H9 (cell line): ENCODE results near the gene DNAAF5. TPM values are rescaled to one million over a fixed set of nuclear protein-coding genes. Genes with fewer than 3 reads are reported as not detected.

Experiments used
- DNase-seq: peaks from one replicate; pipeline ENCODE4 v3.0.0-alpha.2; 2017
- H2AFZ ChIP-seq: one replicate; pipeline ENCODE4 v1.6.1; 2013; ENCODE audit warnings: mild to moderate bottlenecking, low read length, control low read depth, moderate library complexity
- H2AK5ac ChIP-seq: 2 replicates; pipeline ENCODE4 v1.6.1; 2013; ENCODE audit warnings: low read length, control low read depth, mixed read lengths; ENCODE audit not compliant: insufficient read length
- H2BK120ac ChIP-seq: one replicate; pipeline ENCODE4 v1.6.1; 2013; ENCODE audit warnings: low read depth, mild to moderate bottlenecking, low read length, control low read depth, inconsistent platforms; ENCODE audit not compliant: poor library complexity, severe bottlenecking
- H2BK12ac ChIP-seq: 2 replicates; pipeline ENCODE4 v1.6.1; 2013; ENCODE audit warnings: low read length, control low read depth, mixed read lengths, low read depth; ENCODE audit not compliant: insufficient read length
- H2BK15ac ChIP-seq: 2 replicates; pipeline ENCODE4 v1.6.1; 2013; ENCODE audit warnings: low read depth, low read length, control low read depth
- H2BK20ac ChIP-seq: one replicate; pipeline ENCODE4 v1.6.1; 2013; ENCODE audit warnings: low read depth, mild to moderate bottlenecking, low read length, control low read depth, inconsistent platforms; ENCODE audit not compliant: poor library complexity, severe bottlenecking
- H2BK5ac ChIP-seq: 2 replicates; pipeline ENCODE4 v1.6.1; 2013; ENCODE audit warnings: low read length, control low read depth, mixed read lengths; ENCODE audit not compliant: insufficient read length
- H3K14ac ChIP-seq: 2 replicates; pipeline ENCODE4 v1.6.1; 2013; ENCODE audit warnings: low read length, control low read depth; ENCODE audit not compliant: insufficient read depth
- H3K18ac ChIP-seq: 2 replicates; pipeline ENCODE4 v1.6.1; 2013; ENCODE audit warnings: low read depth, mild to moderate bottlenecking, mixed read lengths, low read length, control low read depth; ENCODE audit not compliant: insufficient read length
- H3K23ac ChIP-seq: 2 replicates; pipeline ENCODE4 v1.6.1; 2013; ENCODE audit warnings: low read length, control low read depth, mixed read lengths, low read depth; ENCODE audit not compliant: insufficient read length
- H3K23me2 ChIP-seq: 2 replicates; pipeline ENCODE4 v1.6.1; 2013; ENCODE audit warnings: low read depth, mild to moderate bottlenecking, mixed read lengths, low read length, control low read depth; ENCODE audit not compliant: insufficient read length, poor library complexity, severe bottlenecking
- H3K27ac ChIP-seq: 2 replicates; pipeline ENCODE4 v1.5.1; 2013; ENCODE audit warnings: low read length, control low read depth, mixed read lengths, low read depth; ENCODE audit not compliant: insufficient read length
- H3K27me3 ChIP-seq: 2 replicates; pipeline ENCODE4 v1.6.1; 2013; ENCODE audit warnings: low read length, control low read depth, inconsistent platforms; ENCODE audit not compliant: insufficient read depth
- H3K4ac ChIP-seq: 2 replicates; pipeline ENCODE4 v1.6.1; 2013; ENCODE audit warnings: low read depth, mild to moderate bottlenecking, control low read depth, inconsistent platforms, low read length, moderate library complexity
- H3K4me1 ChIP-seq: 2 replicates; pipeline ENCODE4 v1.6.1; 2013; ENCODE audit warnings: low read length, control low read depth, inconsistent platforms; ENCODE audit not compliant: insufficient read depth
- H3K4me2 ChIP-seq: 2 replicates; pipeline ENCODE4 v1.6.1; 2013; ENCODE audit warnings: low read length, control low read depth, mixed read lengths; ENCODE audit not compliant: insufficient read length, insufficient read depth
- H3K56ac ChIP-seq: 2 replicates; pipeline ENCODE4 v1.6.1; 2013; ENCODE audit warnings: low read depth, mild to moderate bottlenecking, mixed read lengths, low read length, control low read depth; ENCODE audit not compliant: insufficient read length
- H3K79me1 ChIP-seq: 2 replicates; pipeline ENCODE4 v1.6.1; 2013; ENCODE audit warnings: low read depth, mild to moderate bottlenecking, moderate library complexity, low read length, control low read depth, inconsistent platforms; ENCODE audit not compliant: insufficient read depth, poor library complexity, severe bottlenecking
- H3K79me2 ChIP-seq: 2 replicates; pipeline ENCODE4 v1.6.1; 2013; ENCODE audit warnings: low read length, control low read depth, inconsistent platforms; ENCODE audit not compliant: insufficient read depth
- H3K9ac ChIP-seq: 2 replicates; pipeline ENCODE4 v1.6.1; 2013; ENCODE audit warnings: low read length, control low read depth, mixed read lengths; ENCODE audit not compliant: insufficient read length; ENCODE audit errors: extremely low read depth
- H3K9me3 ChIP-seq: one replicate; pipeline ENCODE4 v1.6.1; 2013; ENCODE audit warnings: low read depth, low read length, inconsistent platforms; ENCODE audit not compliant: control insufficient read depth
- H3T11ph ChIP-seq: one replicate; pipeline ENCODE4 v1.6.1; 2013; ENCODE audit warnings: mild to moderate bottlenecking, low read length, control low read depth, inconsistent platforms
- H4K20me1 ChIP-seq: one replicate; pipeline ENCODE4 v1.6.1; 2013; ENCODE audit not compliant: control insufficient read depth, insufficient read length, insufficient read depth
- H4K5ac ChIP-seq: 2 replicates; pipeline ENCODE4 v1.6.1; 2013; ENCODE audit warnings: low read depth, mild to moderate bottlenecking, mixed read lengths, low read length, control low read depth; ENCODE audit not compliant: insufficient read length
- H4K8ac ChIP-seq: replicated peaks from 2 replicates; pipeline ENCODE4 v1.6.1; 2013; ENCODE audit warnings: low read length, control low read depth, mixed read lengths, low read depth; ENCODE audit not compliant: insufficient read length
- H4K91ac ChIP-seq: 2 replicates; pipeline ENCODE4 v1.6.1; 2013; ENCODE audit warnings: low read depth, mild to moderate bottlenecking, moderate library complexity, mixed read lengths, low read length, control low read depth; ENCODE audit not compliant: insufficient read length
- H3K27ac Mint-ChIP-seq, 3 experiments: 2 replicates in 2 of 3; 3 replicates in 1 of 3; pipeline ENCODE4 v1.8.0; 2020 to 2021; ENCODE audit warnings: mixed read lengths in 3 of 3, mild to moderate bottlenecking in 1 of 3, moderate library complexity in 1 of 3
- H3K27me3 Mint-ChIP-seq: 2 replicates; pipeline ENCODE4 v1.8.0; 2021; ENCODE audit warnings: low read depth, mild to moderate bottlenecking, moderate library complexity, mixed read lengths
- H3K36me3 Mint-ChIP-seq, 3 experiments: 2 replicates in 2 of 3; 3 replicates in 1 of 3; pipeline ENCODE4 v1.8.0; 2020 to 2021; ENCODE audit warnings: low read depth in 3 of 3, mixed read lengths in 3 of 3; ENCODE audit not compliant: insufficient read depth in 1 of 3
- H3K4me1 Mint-ChIP-seq, 2 experiments: 2 replicates each; pipeline ENCODE4 v1.8.0; 2020; ENCODE audit warnings: mixed read lengths in 2 of 2
- H3K4me3 Mint-ChIP-seq, 2 experiments: 2 replicates in 1 of 2; 3 replicates in 1 of 2; pipeline ENCODE4 v1.8.0; 2020 to 2021; ENCODE audit warnings: mild to moderate bottlenecking in 2 of 2, mixed read lengths in 2 of 2, moderate library complexity in 1 of 2
- H3K9me3 Mint-ChIP-seq, 2 experiments: 2 replicates in 1 of 2; 3 replicates in 1 of 2; pipeline ENCODE4 v1.8.0; 2020; ENCODE audit warnings: mild to moderate bottlenecking in 2 of 2, mixed read lengths in 2 of 2, moderate library complexity in 1 of 2
- CTCF ChIP-seq: fragments of 200-600 bp; sonication (generic); conservative IDR thresholded peaks from 3 replicates; pipeline ENCODE4 v1.8.0; 2021; ENCODE audit warnings: antibody characterized with exemption, mild to moderate bottlenecking
- WGBS: extraction: QIAGEN DNeasy Blood & Tissue Kit; methylation state at CpG from one replicate; pipeline ENCODE4 v1.1.7; 2013; ENCODE audit warnings: missing lambda C conversion rate, low lambda C conversion rate, mixed read lengths; ENCODE audit not compliant: insufficient read length; ENCODE audit errors: extremely low coverage; 5-methylcytosine and 5-hydroxymethylcytosine counted together
- total RNA-seq: library from RNA; stranded (reverse); gene quantifications from 2 replicates; pipeline ENCODE4 v1.2.1, GENCODE V29; 2021

DNAAF5 gene
- total RNA-seq, 1 experiment from 2014 or later: 43.5 TPM

- Histone ChIP-seq H3K23ac (no peak overlapping the region), H4K20me1 (no peaks in the 10 kb centered on the region), H3K79me1 (no peaks in the 10 kb centered on the region), H3K9me3 (no peaks in the 10 kb centered on the region), H2BK15ac (no peak overlapping the region), H3T11ph (no peak overlapping the region), H2AK5ac (no peak overlapping the region), H3K9ac (no peak overlapping the region), H2AFZ (no peak overlapping the region), H3K4me1 (no peaks in the 10 kb centered on the region), H2BK12ac (no peak overlapping the region), H3K23me2 (no peaks in the 10 kb centered on the region), H3K27me3 (no peaks in the 10 kb centered on the region), H3K14ac (no peak overlapping the region), H2BK20ac (no peak overlapping the region), H3K4me2 (no peak overlapping the region), H3K56ac (no peak overlapping the region), H2BK120ac (no peak overlapping the region), H4K5ac (no peak overlapping the region), H3K27ac (no peak overlapping the region), H3K18ac (no peak overlapping the region), H3K79me2 (no peaks in the 10 kb centered on the region), H4K8ac (no peak overlapping the region), H2BK5ac (no peak overlapping the region), H3K4ac (no peak overlapping the region), H4K91ac (no peak overlapping the region)
- no peaks in the 10 kb centered on the region for H3K4me1 Mint-ChIP-seq
- no peaks in the 10 kb centered on the region; the same call in 1 of the 2 replicates for H3K27me3 Mint-ChIP-seq
- H3K9me3 Mint-ChIP-seq: no peaks in the 10 kb centered on the region
- peaks cover 38 to 78% (median 67%) of the 10 kb centered on the region in 3 experiments; a peak in 6 of 7 replicates for H3K36me3 Mint-ChIP-seq
- no peak for TF ChIP-seq CTCF
- no peak overlapping the region for H3K27ac Mint-ChIP-seq
- DNase-seq: no peak
- WGBS: no CpG with 5 or more reads among the region's 80 CpGs
- H3K4me3 Mint-ChIP-seq: no peak overlapping the region
Measured at GRCh38 chr7:781936-782529, 55.5 kb downstream of the DNAAF5 start.
